ENCODE measurements around the gene ANKRD50.

ANKRD50 gene

DNA sequence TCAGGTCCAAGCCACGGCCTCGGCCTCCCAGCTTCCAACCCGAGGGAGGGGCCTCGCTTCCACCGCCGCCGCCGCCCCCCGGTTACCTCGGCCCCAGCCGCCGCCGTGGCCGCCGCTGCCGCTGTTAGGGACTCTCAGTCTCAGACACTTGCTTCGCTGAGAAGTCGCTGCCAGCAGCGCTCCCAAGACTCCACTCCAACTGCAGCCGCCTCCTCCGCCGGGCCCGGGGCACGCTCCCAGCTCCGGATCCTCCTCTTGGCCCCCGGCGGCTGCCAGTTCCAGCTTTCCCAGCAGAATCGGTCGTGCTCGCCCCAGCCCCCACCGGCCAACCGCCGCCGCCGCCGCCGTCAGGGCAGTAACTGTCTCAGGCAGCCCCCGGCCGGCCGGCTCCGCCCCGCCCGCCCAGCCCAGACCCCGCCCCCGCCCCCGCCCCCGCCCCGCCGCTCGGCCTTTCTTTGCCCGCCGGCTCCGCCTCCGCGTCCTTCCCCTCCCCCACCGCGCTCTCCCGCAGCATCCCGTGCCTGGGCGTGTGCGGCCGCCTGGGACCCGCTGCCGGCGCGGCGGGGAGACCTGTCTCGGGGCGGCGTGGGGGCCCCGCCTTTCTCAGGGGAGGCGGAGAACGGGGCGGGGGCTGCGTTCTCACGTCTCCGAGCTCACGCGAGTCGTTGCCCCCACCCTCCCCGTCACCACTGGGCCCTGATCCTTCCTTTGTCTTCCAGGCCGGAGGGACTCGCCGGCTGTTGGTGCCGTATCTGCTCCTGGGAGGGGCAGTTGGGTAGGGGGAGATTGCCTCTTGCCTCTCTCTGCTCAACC lies at the start of gene ANKRD50:
Gene ANKRD50, minus strand, starts transcription at position 361 of the 813 bp plus-strand sequence. CDS start 2,221 bp downstream, outside the sequence.
- peak; percentile 90 for DNase-seq (ENCODE audit: low spot score)

- DNase-seq (ENCODE audit: low spot score): no peak
These were observed 44.6 kb upstream of the ANKRD50 start for GRCh38 chr4:124757126-124757525.

DNA sequence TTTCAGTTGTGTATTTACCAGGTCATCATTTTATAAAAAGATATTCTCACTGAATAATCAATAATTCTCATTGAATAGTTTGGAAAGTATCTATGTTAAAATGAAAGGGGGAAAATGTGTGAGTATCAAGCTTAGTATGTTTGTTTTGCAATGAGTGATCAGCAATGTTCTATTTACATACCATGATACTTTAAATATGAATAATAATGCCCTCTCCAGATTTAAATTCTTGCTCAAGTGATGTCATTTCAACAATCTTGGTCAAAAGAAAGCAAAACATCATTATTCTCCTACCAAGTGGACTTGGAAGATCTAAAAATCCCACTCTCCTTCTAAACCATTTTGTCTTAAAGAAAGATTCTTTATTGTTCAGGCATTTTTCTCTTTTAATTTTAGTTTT lies 42.1 kb upstream of the ANKRD50 start:
- no peak for DNase-seq (ENCODE audit: low spot score)

- DNase-seq (ENCODE audit: low spot score): no peak
These were observed 41.5 kb upstream of the ANKRD50 start for GRCh38 chr4:124753941-124754581.

DNA sequence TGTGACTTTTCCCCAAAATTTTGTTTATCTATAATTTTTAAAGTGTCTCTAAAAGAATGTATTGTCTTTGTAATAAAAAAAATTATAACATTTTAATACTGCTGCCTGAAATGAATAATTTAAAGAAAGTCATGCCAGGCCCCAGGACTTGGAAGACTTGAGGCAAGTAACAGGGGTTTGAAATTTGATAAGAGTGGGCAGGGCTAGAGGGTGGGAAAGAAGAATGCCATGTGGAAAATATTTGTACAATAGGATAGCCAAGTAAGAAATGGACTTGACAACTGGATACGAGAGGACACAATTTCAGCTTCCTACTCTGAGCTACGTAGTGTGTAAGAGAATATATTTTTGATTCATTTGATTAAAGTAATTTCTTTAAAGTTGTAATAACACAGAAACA lies 36.9 kb upstream of the ANKRD50 start:
- no peak for DNase-seq (ENCODE audit: low spot score)

DNA sequence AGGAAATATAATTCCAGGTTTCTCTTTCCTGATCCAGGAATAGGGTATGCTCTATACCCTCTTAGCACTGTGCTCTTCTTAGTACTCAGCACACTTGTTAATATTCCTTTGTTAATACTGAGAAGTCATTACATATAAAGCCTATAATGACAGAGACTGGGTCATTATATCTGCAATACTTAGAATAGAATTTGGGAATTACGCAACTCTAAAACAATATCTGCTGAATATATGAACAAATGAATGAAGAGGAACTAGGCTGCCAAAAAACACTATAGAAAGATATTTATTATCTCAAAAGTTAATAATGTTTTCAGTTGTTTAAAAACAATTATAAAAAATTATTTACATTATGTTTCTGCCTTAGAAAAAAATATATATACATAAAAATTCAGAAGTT lies 36.4 kb upstream of the ANKRD50 start:
- no peak for DNase-seq (ENCODE audit: low spot score)

- no peak for DNase-seq (ENCODE audit: low spot score)
These were observed 33.7 kb upstream of the ANKRD50 start for GRCh38 chr4:124745985-124746801.

DNA sequence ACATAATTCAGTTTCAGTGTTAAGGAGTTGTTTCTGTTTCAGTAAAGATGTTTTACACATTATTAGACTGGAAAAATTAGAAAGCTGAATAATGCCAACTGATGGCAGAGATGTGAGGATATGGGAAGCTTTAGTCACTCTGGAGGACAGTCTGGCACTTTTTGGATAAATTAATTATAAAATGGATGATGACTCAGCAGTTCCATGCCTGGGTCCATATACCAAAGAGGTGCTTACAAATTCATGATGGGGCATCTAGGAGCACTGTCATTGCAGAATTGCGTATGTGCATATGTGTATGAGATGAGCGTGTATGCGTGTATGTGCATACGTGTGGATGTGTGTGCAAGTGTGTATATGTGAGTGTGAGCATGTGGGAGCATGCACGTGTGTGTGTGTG lies 31.2 kb upstream of the ANKRD50 start:
- DNase-seq (ENCODE audit: low spot score): no peak

DNA sequence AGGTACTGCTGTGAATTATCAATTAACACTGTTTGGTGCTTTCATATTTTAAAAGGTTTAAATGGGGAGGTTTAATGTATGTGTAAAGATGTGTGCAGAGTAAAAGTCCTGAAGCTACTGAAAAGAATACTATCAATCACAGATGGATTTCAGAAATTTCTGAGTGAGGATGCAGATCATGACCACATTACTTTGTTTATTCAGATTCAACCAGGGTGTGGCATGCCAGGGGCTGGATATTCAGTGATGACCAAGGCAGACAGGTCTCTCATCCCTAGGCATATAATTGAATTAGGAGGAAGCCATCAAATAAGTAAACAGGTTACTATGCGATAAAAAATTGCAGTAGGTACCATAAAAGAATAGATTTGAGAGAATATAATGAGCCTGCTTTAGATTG lies 28.0 kb upstream of the ANKRD50 start:
- no peak for DNase-seq (ENCODE audit: low spot score)

DNA sequence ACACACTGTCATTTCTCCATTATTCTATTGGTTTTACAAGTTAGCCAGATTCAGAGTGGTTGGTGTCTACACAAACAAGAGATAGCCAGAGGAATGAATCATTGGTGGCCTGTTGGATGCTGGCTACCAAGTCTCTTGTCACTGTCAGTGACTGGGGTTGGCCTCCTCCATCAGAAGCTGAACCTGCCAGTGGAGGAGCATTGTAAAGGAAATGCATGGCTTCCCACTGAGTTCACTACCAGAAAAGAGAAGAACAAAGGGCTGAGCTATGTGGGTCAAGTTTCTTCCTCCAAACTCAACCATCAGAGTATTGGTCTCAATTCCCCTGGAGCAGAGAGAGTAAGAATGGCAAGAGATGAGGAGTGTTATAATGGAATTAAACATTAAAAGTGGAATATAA lies 26.5 kb upstream of the ANKRD50 start:
- no peak for DNase-seq (ENCODE audit: low spot score)

GRCh38 chr4:124737619-124738018 lies 25.1 kb upstream of the ANKRD50 start:
- no peak for DNase-seq (ENCODE audit: low spot score)

- no peak for DNase-seq (ENCODE audit: low spot score)
These were observed 24.0 kb upstream of the ANKRD50 start for GRCh38 chr4:124736526-124736925.

GRCh38 chr4:124727331-124727890 lies 14.9 kb upstream of the ANKRD50 start:
- DNase-seq (ENCODE audit: low spot score): no peak

DNA sequence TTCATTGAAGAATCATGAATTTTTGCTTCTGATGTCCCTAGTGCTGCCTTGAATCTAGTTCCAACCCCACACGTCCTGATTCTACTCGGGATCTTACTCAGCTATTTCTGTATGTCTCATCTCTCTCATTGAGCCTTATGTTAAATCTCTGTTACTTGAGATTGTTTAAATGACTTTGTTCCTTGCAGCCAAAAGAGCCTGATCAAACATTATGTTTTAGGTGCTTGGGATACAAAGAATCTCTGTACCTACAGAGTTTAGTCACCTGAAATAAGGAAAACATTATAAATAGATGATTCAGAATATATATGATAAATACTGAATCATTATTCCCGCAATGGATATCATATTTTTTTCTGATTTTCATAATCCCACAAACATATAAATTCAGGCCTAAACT lies 13.7 kb upstream of the ANKRD50 start:
- DNase-seq (ENCODE audit: low spot score): no peak

DNA sequence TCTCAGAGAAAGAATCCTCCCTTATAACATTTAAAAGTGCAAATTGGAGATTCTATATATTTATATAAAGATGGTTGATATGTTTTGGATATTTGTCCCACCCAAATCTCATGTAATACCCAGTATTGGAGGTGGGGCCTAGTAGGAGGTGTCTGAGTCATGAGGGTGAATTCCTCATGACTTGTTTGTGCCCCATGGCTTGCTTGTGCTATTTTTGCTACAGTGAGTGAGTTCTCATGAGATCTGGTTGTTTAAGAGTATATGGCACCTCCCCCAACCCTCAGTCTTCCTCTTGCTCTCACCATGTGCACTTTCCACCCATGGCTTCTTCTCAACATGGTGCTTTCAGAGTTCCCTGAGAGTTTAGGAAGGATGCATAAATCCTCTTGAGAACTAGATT lies 9.5 kb upstream of the ANKRD50 start:
- no peak for DNase-seq (ENCODE audit: low spot score)

GRCh38 chr4:124717101-124717500 lies 4.6 kb upstream of the ANKRD50 start:
- no peak for DNase-seq (ENCODE audit: low spot score)

- DNase-seq (ENCODE audit: low spot score): peak; percentile 80
These were observed 657 bp upstream of the ANKRD50 start for GRCh38 chr4:124713185-124713592.

- DNase-seq (ENCODE audit: low spot score): peak; percentile 70
These were observed 811 bp downstream of the ANKRD50 start for GRCh38 chr4:124711471-124712371.

DNA sequence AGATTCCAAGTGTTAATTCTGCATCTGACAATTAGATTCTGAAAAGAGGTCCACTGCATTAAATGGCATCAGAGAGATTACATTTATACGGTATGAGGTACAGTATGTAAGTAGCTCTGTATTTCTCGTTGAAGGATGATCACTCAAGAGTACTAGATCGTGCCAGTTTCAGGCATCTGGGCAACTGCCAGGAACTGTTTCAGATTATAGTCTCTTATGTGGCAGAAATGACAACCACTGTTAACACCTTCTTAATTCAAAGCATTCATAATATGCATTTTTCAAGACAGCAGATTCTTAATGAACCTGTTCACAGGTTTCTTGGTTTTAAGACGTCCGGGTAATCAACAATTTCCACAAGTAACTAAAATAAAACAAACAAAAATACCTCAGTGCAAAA lies 1.6 kb downstream of the ANKRD50 start:
- peak; percentile 17 for DNase-seq (ENCODE audit: low spot score)

DNA sequence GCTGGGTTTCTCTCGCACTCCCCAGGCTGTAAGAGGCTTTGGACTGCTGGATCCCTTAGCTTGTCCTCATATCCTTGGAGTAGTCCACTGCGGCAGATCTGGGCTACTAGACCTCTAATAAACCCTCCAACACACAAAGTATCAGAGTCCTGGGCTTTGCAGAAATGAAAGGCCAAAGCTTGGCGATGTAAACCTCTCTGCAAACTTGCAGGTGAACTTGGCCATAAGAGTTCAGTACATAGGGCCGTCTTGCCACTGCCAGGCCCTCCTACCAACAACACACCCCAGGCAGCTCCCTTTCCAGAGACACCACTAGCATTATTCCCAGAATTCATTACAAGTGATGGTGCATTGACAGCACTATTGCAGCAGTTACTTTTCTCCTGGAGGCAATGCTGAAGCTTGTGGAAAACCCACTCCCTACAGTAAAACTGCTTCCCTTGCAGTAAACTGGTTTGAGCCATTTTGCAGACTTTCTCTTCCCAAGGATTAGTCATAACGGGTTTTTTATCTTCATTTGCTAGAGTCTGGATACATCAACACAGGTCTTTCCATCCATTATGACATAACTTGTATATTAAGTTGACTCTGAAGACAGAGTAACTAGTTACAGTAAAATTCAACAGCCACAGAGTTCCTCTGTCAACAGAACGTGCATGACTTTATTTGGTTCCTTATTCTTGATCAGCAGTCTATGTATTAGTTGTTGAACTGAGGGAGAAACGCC lies 2.4 kb downstream of the ANKRD50 start:
- no peak for DNase-seq (ENCODE audit: low spot score)

All from cerebellar cortex (tissue), 1 donor.